Epithelial cell of proximal tubule (primary cell): Measurements from ENCODE around the gene VLDLR. TPM values are rescaled to one million over a fixed set of nuclear protein-coding genes. Genes with fewer than 3 reads are reported as not detected.

Experiments
- DNase-seq: peaks from one replicate; pipeline ENCODE4 v3.0.0-alpha.2; 2011; ENCODE audit warnings: low read depth
- H3K4me3 ChIP-seq: 2 replicates; pipeline ENCODE4 v1.5.1; 2011; ENCODE audit warnings: low read depth, mild to moderate bottlenecking, low read length
- total RNA-seq: library from RNA; depleted of rRNA; stranded (reverse); fragments of >200 nt; gene quantifications from 2 replicates; pipeline ENCODE4 v1.2.3, GENCODE V29; 2015
- TF ChIP-seq, protein P1 (sequence below): conservative IDR thresholded peaks from 2 replicates; pipeline ENCODE4 v1.5.1; 2012; ENCODE audit warnings: low read depth, mild to moderate bottlenecking, low read length

VLDLR gene
- total RNA-seq, 1 donor from 2014 or later = 16.4 TPM

DNA sequence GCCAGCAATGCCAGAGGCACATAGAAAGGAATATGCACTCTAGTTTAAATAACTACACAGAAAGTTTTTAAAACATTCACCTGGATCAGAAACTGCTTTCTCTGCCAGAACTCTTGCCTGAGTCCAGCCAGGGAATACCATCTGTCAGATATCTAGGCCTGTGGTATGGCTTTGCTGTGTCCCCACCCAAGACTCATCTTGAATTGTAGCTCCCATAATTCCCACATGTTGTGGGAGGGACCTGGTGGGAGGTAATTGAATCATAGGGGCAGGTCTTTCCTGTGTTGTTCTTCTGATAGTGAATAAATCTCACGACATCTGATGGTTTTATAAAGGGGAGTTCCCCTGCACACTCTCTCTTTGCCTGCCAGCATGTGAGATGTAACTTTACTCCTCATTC lies 54.2 kb downstream of the VLDLR start:
- H3K4me3 ChIP-seq = no peak overlapping the region
- DNase-seq = no peak
- TF ChIP-seq, protein P1, sequence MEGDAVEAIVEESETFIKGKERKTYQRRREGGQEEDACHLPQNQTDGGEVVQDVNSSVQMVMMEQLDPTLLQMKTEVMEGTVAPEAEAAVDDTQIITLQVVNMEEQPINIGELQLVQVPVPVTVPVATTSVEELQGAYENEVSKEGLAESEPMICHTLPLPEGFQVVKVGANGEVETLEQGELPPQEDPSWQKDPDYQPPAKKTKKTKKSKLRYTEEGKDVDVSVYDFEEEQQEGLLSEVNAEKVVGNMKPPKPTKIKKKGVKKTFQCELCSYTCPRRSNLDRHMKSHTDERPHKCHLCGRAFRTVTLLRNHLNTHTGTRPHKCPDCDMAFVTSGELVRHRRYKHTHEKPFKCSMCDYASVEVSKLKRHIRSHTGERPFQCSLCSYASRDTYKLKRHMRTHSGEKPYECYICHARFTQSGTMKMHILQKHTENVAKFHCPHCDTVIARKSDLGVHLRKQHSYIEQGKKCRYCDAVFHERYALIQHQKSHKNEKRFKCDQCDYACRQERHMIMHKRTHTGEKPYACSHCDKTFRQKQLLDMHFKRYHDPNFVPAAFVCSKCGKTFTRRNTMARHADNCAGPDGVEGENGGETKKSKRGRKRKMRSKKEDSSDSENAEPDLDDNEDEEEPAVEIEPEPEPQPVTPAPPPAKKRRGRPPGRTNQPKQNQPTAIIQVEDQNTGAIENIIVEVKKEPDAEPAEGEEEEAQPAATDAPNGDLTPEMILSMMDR = no peak

DNA sequence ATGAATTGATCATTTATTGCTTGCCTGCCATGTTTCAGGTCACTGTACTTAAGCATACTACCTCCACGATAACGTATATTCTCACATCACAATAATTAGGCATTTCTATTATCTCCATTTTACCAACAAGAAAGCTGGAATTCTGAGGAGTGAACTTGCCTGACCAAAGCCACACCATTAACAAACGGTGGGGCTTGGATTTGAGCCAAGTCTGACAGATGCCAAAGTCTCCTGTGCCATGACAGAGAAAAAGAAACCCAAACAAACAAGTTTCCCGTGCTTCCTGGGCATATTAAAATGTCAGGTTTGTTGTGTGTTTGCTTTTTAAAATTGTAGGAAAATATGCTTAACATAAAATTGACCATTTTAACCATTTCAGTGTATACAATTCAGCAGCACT lies 54.9 kb downstream of the VLDLR start:
- TF ChIP-seq, protein P1 = no peak
- H3K4me3 ChIP-seq = no peak overlapping the region
- DNase-seq = no peak

DNA sequence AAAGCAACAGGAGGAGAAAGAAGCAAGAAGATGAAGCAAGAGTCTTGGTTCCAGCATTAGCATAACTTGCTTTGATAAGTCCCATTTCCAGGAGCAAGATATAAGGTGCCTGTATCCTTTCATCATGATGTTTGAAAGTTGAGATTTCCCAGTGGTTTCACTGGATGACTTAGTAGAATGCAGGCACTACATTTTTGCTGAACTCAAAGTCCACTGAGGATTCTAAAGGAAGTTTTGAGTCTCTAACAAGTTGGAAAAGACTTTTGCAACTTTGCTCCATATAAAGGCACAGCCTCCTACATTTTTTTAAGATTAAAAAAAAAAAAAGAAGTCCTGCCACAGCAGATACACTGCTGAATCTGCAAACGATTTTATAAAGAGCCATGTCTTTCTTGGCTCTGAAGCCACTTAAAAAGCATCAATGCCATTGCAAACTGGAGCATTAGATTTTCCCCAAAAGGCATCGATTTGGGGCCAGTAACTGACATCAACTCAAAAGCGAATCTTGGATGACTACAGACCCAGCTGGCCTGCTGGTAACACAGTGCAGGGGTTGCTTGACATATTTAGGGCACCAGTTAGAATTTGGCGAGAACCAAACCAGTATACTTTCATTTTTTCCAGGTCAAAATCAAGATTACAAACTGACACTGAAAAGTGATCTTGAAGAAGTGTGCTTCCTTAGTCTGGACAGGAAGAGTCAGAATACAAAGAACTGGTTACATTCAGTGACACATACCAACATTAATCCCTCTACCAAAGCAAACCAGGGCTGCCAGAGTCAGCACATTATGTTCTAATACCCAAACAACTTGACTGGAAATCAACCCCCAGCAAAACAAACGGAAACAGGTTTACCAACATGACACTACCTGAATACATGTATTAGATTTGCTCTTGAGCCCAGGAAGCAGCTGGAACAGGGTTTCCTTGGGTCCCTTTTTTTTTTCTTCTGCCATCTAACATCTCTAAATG lies 56.6 kb downstream of the VLDLR start:
- no peak overlapping the region for H3K4me3 ChIP-seq
- DNase-seq = no peak
- TF ChIP-seq, protein P1 = no peak

DNA sequence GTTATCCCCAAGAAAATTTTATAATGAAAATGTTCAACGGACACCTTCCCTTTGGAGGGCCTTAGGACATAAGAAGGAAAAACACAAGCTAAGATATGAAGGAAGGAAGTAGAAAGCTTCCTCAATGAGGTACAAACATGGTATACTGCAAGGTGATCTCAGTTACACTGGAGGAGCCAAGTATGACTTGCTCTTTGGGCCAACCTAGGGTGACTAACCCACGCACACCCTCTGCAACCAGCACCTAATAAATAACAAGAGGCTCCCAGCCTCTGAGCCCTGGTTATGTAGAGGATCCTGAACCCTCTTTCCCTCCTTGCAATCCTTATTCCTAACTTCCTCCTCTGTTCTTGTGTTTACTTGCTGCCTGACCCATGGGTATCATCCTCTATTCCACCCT lies 57.4 kb downstream of the VLDLR start:
- TF ChIP-seq, protein P1 = no peak
- no peak for DNase-seq
- no peak overlapping the region for H3K4me3 ChIP-seq

DNA sequence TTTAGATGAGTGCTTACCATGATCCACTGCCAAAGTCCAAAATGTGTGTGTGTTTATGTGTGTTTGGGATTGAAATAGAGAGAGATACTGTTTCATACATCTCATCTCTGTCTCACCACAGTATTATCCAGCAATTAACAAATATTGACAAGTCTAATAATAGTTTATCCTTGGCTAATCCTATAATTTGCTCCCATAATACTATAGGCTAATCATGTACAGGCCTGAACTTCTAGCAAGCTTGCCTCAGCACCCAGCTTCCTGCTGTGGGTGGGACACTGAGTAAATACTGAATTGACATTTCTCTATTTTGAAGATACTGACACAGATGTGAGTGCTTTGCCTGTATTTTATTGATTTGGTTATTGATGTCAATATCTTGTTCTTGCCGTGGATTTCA lies 60.4 kb downstream of the VLDLR start:
- no peak for DNase-seq
- TF ChIP-seq, protein P1 = no peak
- H3K4me3 ChIP-seq = no peak overlapping the region

DNA sequence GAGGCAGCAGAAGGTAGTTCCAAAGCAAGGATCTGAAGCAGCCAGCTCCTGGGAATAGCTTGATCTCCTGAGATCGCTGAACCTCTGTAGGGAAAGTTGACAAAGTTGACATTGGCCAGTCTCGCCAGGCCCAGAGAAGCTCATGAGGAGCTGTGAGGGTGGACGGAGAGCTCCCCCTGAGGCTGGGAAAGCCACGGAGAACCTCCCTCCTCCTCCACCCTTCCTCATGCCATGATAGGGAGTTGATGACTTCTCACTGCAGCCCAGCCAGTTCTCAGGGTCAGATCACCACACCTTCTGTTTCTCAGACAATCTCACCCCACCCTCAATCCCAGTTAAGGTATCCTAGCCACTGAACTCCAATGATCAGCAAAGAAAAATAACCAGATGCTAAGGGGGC lies 65.3 kb downstream of the VLDLR start:
- no peak overlapping the region for H3K4me3 ChIP-seq
- TF ChIP-seq, protein P1 = no peak
- DNase-seq = no peak

DNA sequence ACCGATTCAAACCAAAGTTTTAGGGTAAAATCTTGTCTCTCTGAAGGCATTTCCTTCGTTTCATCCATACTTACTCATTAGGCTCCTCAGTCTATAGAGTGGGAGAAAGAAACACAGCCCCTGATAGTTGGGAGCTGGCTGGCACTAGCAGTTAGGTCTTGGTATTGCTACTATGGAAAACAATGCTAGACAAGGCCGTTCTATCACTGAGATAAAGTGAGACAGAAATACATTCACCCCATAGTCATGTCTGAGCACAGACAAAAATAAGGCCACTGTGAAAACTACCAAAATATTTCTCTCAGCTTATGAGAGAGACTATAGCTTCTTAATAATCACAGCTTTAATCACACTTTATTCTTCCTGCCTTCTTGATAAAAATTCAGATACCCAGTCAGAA lies 67.0 kb downstream of the VLDLR start:
- DNase-seq = no peak
- TF ChIP-seq, protein P1 = no peak
- H3K4me3 ChIP-seq = no peak overlapping the region
